Activated naive CD8-positive, alpha-beta T cell treated with anti-CD3 and anti-CD28 coated beads, Interleukin-2, amount 10 ng/mL, durations not matched to agents 7 days and 5 days (primary cell): ENCODE results near the gene TRIM61. TPM values are rescaled to one million over a fixed set of nuclear protein-coding genes. Genes with fewer than 3 reads are reported as not detected.

Source experiments
- ATAC-seq: fragments of 150-1000 bp; cut with Tn5 transposase; one replicate; pipeline ENCODE4 v1.10.0; 2021; ENCODE audit warnings: low read depth, moderate library complexity
- POLR2A ChIA-PET: fragments of 350-600 bp; sonication (Branson Sonifier 250); formaldehyde crosslinking; loops from one replicate; lab custom pipeline; 2021; ENCODE audit warnings: antibody characterized with exemption; lab: Charles Lee
- DNase-seq: peaks from one replicate; pipeline ENCODE4 v3.0.0; 2021
- H3K27ac Mint-ChIP-seq: one replicate; pipeline ENCODE4 v1.8.0; 2022; ENCODE audit warnings: mild to moderate bottlenecking, mixed read lengths
- H3K27me3 Mint-ChIP-seq: one replicate; pipeline ENCODE4 v1.8.0; 2022; ENCODE audit warnings: mild to moderate bottlenecking, moderate library complexity, mixed read lengths
- H3K36me3 Mint-ChIP-seq: one replicate; pipeline ENCODE4 v1.8.0; 2021; ENCODE audit warnings: mild to moderate bottlenecking, mixed read lengths
- H3K4me1 Mint-ChIP-seq: one replicate; pipeline ENCODE4 v1.8.0; 2021; ENCODE audit warnings: mixed read lengths
- H3K4me3 Mint-ChIP-seq: one replicate; pipeline ENCODE4 v1.8.0; 2022; ENCODE audit warnings: mild to moderate bottlenecking, moderate library complexity, mixed read lengths
- H3K9me3 Mint-ChIP-seq: one replicate; pipeline ENCODE4 v1.8.0; 2021; ENCODE audit warnings: mixed read lengths
- total RNA-seq, 2 experiments: library from RNA; stranded (reverse); gene quantifications; one replicate each; pipeline ENCODE4 v1.2.3, GENCODE V29; 2021

The TRIM61 gene
- total RNA-seq, 2 experiments from 2014 or later, result 2.9 to 3.1 TPM

DNA sequence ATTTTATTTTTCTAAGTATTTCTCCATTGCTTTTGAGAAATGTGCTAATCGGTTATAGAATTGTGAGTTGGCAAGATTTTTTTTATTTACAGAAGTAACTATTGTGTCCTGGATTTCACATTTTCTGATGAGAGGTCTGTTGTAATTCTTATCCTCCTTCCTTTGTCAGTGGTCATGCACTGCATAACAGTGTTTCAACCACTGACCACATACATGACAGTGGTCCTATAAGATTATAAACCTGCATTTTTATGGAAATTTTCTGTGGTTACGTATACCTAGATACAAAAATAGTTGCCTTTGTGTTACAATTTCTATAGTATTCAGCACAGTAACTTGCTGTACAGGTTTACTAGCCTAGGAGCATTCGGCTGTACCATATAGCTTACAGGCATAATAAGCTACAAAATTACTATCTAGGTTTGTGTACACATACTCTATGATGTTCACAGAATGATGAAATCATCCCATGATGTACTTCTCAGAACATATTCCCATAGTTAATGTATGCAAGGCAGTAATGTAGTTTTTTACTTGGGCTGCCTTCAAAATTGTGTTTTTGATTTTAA is 52.7 kb downstream of the TRIM61 start:
- peaks cover 3% of the 10 kb centered on the region for H3K9me3 Mint-ChIP-seq
- DNase-seq (no peak), ATAC-seq (no peak)
- no peak overlapping the region for H3K27ac Mint-ChIP-seq
- H3K4me1 Mint-ChIP-seq, result no peaks in the 10 kb centered on the region
- POLR2A ChIA-PET, result no interaction called here
- H3K4me3 Mint-ChIP-seq, result no peak overlapping the region
- no peaks in the 10 kb centered on the region for H3K36me3 Mint-ChIP-seq
- peaks cover 8% of the 10 kb centered on the region for H3K27me3 Mint-ChIP-seq

DNA sequence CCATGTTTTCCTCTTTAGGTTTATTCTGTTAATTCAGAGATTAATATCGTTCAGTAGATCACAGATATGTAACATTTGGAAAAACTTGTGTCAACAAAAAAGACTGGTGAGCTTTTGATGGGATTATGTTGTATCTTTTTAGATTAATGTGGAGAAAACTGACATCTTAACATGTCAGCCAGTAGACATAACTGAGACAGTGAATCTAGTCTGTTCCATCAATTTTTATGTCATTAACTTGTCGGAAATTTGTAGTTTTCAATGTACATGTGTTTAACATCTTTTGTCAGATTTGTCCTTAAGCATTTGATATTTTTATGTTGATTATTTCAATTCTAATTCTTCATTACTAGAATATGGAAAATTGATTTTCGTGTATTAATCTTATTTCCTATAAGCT is 58.5 kb downstream of the TRIM61 start:
- DNase-seq, result no peak
- ATAC-seq, result no peak
- no peaks in the 10 kb centered on the region for H3K36me3 Mint-ChIP-seq
- H3K4me3 Mint-ChIP-seq, result no peak overlapping the region
- H3K27me3 Mint-ChIP-seq, result peaks cover 5% of the 10 kb centered on the region
- POLR2A ChIA-PET, result no interaction called here
- no peaks in the 10 kb centered on the region for H3K4me1 Mint-ChIP-seq
- no peak overlapping the region for H3K27ac Mint-ChIP-seq
- peaks cover 3% of the 10 kb centered on the region for H3K9me3 Mint-ChIP-seq

Other genes starting within 250 kb of the TRIM61 start
- not detected for gene SMIM31, start 223.5 kb downstream of the TRIM61 start, total RNA-seq
- gene APELA, start 100.5 kb downstream of the TRIM61 start, total RNA-seq, result not detected
- gene TRIM60, start 54.3 kb upstream of the TRIM61 start, total RNA-seq, result not detected
- gene TRIM75, start 76.2 kb upstream of the TRIM61 start, total RNA-seq, result not detected
- gene TMEM192, start 135.2 kb upstream of the TRIM61 start, total RNA-seq, result 1 to 10 TPM; 8.2 to 8.5 TPM
- gene KLHL2, start 229.9 kb upstream of the TRIM61 start, total RNA-seq, result 10 to 100 TPM; 35.8 to 37.7 TPM